Endothelial cell of umbilical vein (primary cell): ENCODE results near the gene SLC10A1. TPM values are rescaled to one million over a fixed set of nuclear protein-coding genes. Genes with fewer than 3 reads are reported as not detected.

Experiments used
- BruUV-seq: library from RNA; stranded (reverse); fragments of 400-500 nt; replicated peaks from 2 replicates; lab custom pipeline; 2021; lab: Mats Ljungman, UMichigan
- CTCF ChIA-PET: fragments of 300-600, 350-600 bp; sonication (Branson Sonifier 250); formaldehyde crosslinking; loops from one replicate; lab custom pipeline; 2021; ENCODE audit warnings: antibody characterized with exemption, inconsistent platforms; lab: Charles Lee
- POLR2A ChIA-PET: fragments of 300-600, 350-600 bp; sonication (Branson Sonifier 250); formaldehyde crosslinking; loops from one replicate; lab custom pipeline; 2021; ENCODE audit warnings: antibody characterized with exemption, inconsistent platforms; lab: Charles Lee
- DNase-seq: peaks from one replicate; pipeline ENCODE4 v3.0.0-alpha.2; 2011; ENCODE audit warnings: low read depth, low spot score
- FAIRE-seq: peaks from 2 replicates; lab custom pipeline; 2011; peaks lifted over from hg19 to GRCh38; lab: Jason Lieb, UNC
- H2AFZ ChIP-seq: 2 replicates; pipeline ENCODE4 v1.6.0; 2012; ENCODE audit warnings: low read depth, low read length, control low read depth, inconsistent platforms
- H3K27ac ChIP-seq: 2 replicates; pipeline ENCODE4 v1.5.1; 2011; ENCODE audit warnings: low read depth, mild to moderate bottlenecking, control low read depth, low read length, moderate library complexity; ENCODE audit not compliant: insufficient read depth
- H3K27me3 ChIP-seq, 2 experiments: 2 replicates each; pipeline versions ENCODE4 v1.6.0 to v1.6.1; 2011; ENCODE audit warnings: low read length in 2 of 2, mixed read lengths in 1 of 2; ENCODE audit not compliant: control insufficient read depth in 2 of 2, insufficient read depth in 2 of 2
- H3K36me3 ChIP-seq, 2 experiments: 2 replicates in 1 of 2; 3 replicates in 1 of 2; pipeline ENCODE4 v1.5.1; 2011; ENCODE audit warnings: low read length in 2 of 2, mild to moderate bottlenecking in 1 of 2, moderate library complexity in 1 of 2; ENCODE audit not compliant: control insufficient read depth in 2 of 2, insufficient read depth in 2 of 2; ENCODE audit errors: extremely low read depth in 1 of 2
- H3K4me1 ChIP-seq: 3 replicates; pipeline ENCODE4 v1.5.1; 2011; ENCODE audit warnings: mild to moderate bottlenecking, low read length; ENCODE audit not compliant: control insufficient read depth, insufficient read depth; ENCODE audit errors: extremely low read depth
- H3K4me2 ChIP-seq: 2 replicates; pipeline ENCODE4 v1.6.1; 2011; ENCODE audit warnings: low read length, control low read depth, mixed read lengths; ENCODE audit not compliant: insufficient read depth
- H3K4me3 ChIP-seq, 3 experiments: fragments of 200-600 bp in 1 of 3; sonication (generic), shearing (Covaris generic) in 1 of 3; replicated peaks in 1 of 3; 2 replicates each; pipeline ENCODE4 v1.5.1; 2011 to 2016; ENCODE audit warnings: control low read depth in 3 of 3, low read length in 3 of 3, mild to moderate bottlenecking in 2 of 3, inconsistent platforms in 1 of 3, low read depth in 1 of 3, moderate library complexity in 1 of 3; ENCODE audit not compliant: insufficient read depth in 1 of 3
- H3K79me2 ChIP-seq: 2 replicates; pipeline ENCODE4 v1.6.0; 2012; ENCODE audit warnings: low read length, inconsistent platforms; ENCODE audit not compliant: control insufficient read depth, insufficient read depth
- H3K9ac ChIP-seq: replicated peaks from 2 replicates; pipeline ENCODE3; 2011; ENCODE audit warnings: low read length, control low read depth; ENCODE audit not compliant: insufficient read depth; ENCODE audit errors: extremely low read depth
- H3K9me1 ChIP-seq: replicated peaks from 3 replicates; pipeline ENCODE4 v1.6.0; 2011; ENCODE audit warnings: mild to moderate bottlenecking, low read length; ENCODE audit not compliant: control insufficient read depth, insufficient read depth; ENCODE audit errors: extremely low read depth
- H3K9me3 ChIP-seq: replicated peaks from 2 replicates; pipeline ENCODE4 v1.5.1; 2012; ENCODE audit warnings: low read length, inconsistent platforms; ENCODE audit not compliant: control insufficient read depth, insufficient read depth
- H4K20me1 ChIP-seq: replicated peaks from 2 replicates; pipeline ENCODE3; 2011; ENCODE audit warnings: mild to moderate bottlenecking, low read length; ENCODE audit not compliant: control insufficient read depth, insufficient read depth; ENCODE audit errors: extremely low read depth
- CTCF ChIP-seq, 2 donors: IDR thresholded peaks; 1 replicate in 1 of 2; 2 replicates in 1 of 2; pipeline ENCODE4 v1.5.1; 2011; ENCODE audit warnings: low read length in 2 of 2, mild to moderate bottlenecking in 2 of 2, moderate library complexity in 2 of 2, control low read depth in 1 of 2, inconsistent platforms in 1 of 2, low read depth in 1 of 2; ENCODE audit not compliant: insufficient read depth in 1 of 2; ENCODE audit errors: extremely low read depth in 1 of 2
- EZH2 ChIP-seq: IDR thresholded peaks from 2 replicates; pipeline ENCODE4 v1.6.1; 2012; ENCODE audit warnings: borderline replicate concordance, low read depth, mild to moderate bottlenecking, moderate library complexity, low read length, inconsistent platforms; ENCODE audit not compliant: severe bottlenecking
- FOS ChIP-seq: IDR thresholded peaks from 2 replicates; pipeline ENCODE4 v1.6.1; 2011; ENCODE audit warnings: mild to moderate bottlenecking, low read length, moderate library complexity, borderline replicate concordance; ENCODE audit not compliant: insufficient read depth
- GATA2 ChIP-seq: IDR thresholded peaks from 2 replicates; pipeline ENCODE4 v1.7.0; 2011; ENCODE audit warnings: low read depth, mild to moderate bottlenecking, moderate library complexity, mixed read lengths, low read length; ENCODE audit not compliant: insufficient read length, insufficient read depth
- JUN ChIP-seq: IDR thresholded peaks from 2 replicates; pipeline ENCODE4 v1.6.1; 2011; ENCODE audit warnings: borderline replicate concordance, low read depth; ENCODE audit not compliant: insufficient read length, insufficient read depth
- MAX ChIP-seq: IDR thresholded peaks from 2 replicates; pipeline ENCODE4 v1.6.1; 2011; ENCODE audit not compliant: insufficient read depth, insufficient read length
- MYC ChIP-seq: IDR thresholded peaks from one replicate; pipeline ENCODE4 v1.6.1; 2011; ENCODE audit warnings: mild to moderate bottlenecking, low read depth, low read length
- POLR2A ChIP-seq: IDR thresholded peaks from 2 replicates; pipeline ENCODE4 v1.6.1; 2012; ENCODE audit warnings: low read depth, mild to moderate bottlenecking, control low read depth, low read length
- POLR2AphosphoS5 ChIP-seq: IDR thresholded peaks from 2 replicates; pipeline ENCODE4 v1.6.1; 2012; ENCODE audit warnings: low read depth, mild to moderate bottlenecking, control low read depth, low read length, moderate library complexity; ENCODE audit not compliant: insufficient read depth
- dilution Hi-C: fragments of 300-500 bp; cut with MboI; formaldehyde crosslinking; loops from one replicate; pipeline ENCODE4 v1.15.0; 2019; ENCODE audit warnings: low sequenced_read_pairs; ENCODE audit not compliant: extremely low pct_ligation_motif_present
- intact Hi-C: fragments of 100-400 bp; cut with micrococcal nuclease; formaldehyde crosslinking; loops from one replicate; pipeline ENCODE4 v1.10.0; 2022
- polyA plus RNA-seq, 4 experiments: library from polyadenylated mRNA; depleted of rRNA in 3 of 4; stranded (reverse) in 3 of 4; unstranded in 1 of 4; fragments of >200 nt; gene quantifications; 2 replicates each; pipeline versions ENCODE4 v1.2.1 to v1.2.3, GENCODE V29; 2011 to 2012; ENCODE audit warnings: missing spikeins in 1 of 4
- total RNA-seq: library from RNA; stranded (reverse); gene quantifications from 2 replicates; pipeline ENCODE4 v1.2.3, GENCODE V29; 2021

Gene SLC10A1
- total and polyA plus RNA-seq, 2 donors (not counting 3 experiments of a cell fraction or from before 2014, with no cell fraction given) = not detected

- ChIA-PET POLR2A (no interaction called here), CTCF (interaction anchor here (1.0 kb wide), 2 partner anchors 39 to 259 kb away, joined by 3 to 5 read pairs; no protein-coding TSS in a partner anchor)
- H3K27ac ChIP-seq = no peak overlapping the region
- H3K4me2 ChIP-seq = peak overlapping the region; percentile 88
- no peak overlapping the region for H2AFZ ChIP-seq
- H3K36me3 ChIP-seq = peaks cover 28 to 41% of the 10 kb centered on the region in 2 experiments
- H3K9me3 ChIP-seq = no peaks in the 10 kb centered on the region
- peaks cover 26% of the 10 kb centered on the region for H3K4me1 ChIP-seq
- peaks cover 48% of the 10 kb centered on the region for H3K79me2 ChIP-seq
- no peaks in the 10 kb centered on the region for H3K9me1 ChIP-seq
- dilution Hi-C loops (no loop called here), intact Hi-C loops (loop anchor here (10.0 kb wide), 1 partner anchor 375 kb away; the partner anchor contains the start of genes ERH and SLC39A9)
- peaks cover 20% of the 10 kb centered on the region for H4K20me1 ChIP-seq
- no peak overlapping the region for H3K9ac ChIP-seq
- no peak for TF ChIP-seq CTCF (IDR thresholded peaks at IDR 0.05; ENCODE audit: extremely low read depth in 1 of 2, insufficient read depth in 1 of 2, low read depth in 1 of 2, low read length in 2 of 2)
- no peak for TF ChIP-seq POLR2AphosphoS5
- FAIRE-seq (no peak), DNase-seq (no peak)
- no TSS peak for BruUV-seq
- H3K4me3 ChIP-seq = no peak overlapping the region
- no peaks in the 10 kb centered on the region for H3K27me3 ChIP-seq
Observed at GRCh38 chr14:69769623-69770022, 27.4 kb downstream of the SLC10A1 start.

DNA sequence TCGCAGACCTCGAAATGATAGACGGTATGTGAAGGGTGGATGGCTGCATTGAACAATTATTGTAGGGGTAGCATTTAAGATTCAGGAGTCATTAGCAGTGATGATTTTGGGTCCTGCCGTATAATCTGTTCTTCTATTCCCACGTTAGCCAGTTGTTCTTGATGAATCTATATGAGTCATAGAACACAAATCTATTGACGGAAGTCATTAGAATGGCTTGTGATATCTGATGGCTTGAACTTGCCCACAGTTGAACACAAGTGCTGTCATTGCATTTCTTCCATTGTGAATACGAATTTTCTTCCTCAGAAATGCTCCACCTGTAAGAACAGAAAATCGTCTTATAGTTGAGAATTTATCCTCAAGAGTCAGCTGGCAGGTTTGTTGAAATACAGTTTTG, 28.2 kb downstream of the SLC10A1 start:
- Histone ChIP-seq H3K4me1 (peaks cover 26% of the 10 kb centered on the region), H3K36me3 (peaks cover 25 to 41% of the 10 kb centered on the region in 2 experiments), H2AFZ (no peak overlapping the region), H3K27me3 (no peaks in the 10 kb centered on the region), H3K4me2 (peak overlapping the region; percentile 88), H3K79me2 (peaks cover 48% of the 10 kb centered on the region), H3K4me3 (peak overlapping the region; percentile 24 to 98 (median 76)), H4K20me1 (peaks cover 20% of the 10 kb centered on the region), H3K9ac (peak overlapping the region; percentile 98), H3K9me3 (no peaks in the 10 kb centered on the region), H3K27ac (peak overlapping the region; percentile 88), H3K9me1 (no peaks in the 10 kb centered on the region)
- dilution Hi-C loops (no loop called here), intact Hi-C loops (loop anchor here (10.0 kb wide), 1 partner anchor 374 kb away; the partner anchor contains the start of genes ERH and SLC39A9)
- FAIRE-seq (peak; percentile 88), DNase-seq (peak; percentile 58)
- TF ChIP-seq EZH2 = no peak
- peak; percentile 37 for TF ChIP-seq FOS
- TF ChIP-seq MYC = no peak
- TF ChIP-seq POLR2AphosphoS5 = no peak
- peak; percentile 63 for TF ChIP-seq GATA2
- peak; percentile 87 for TF ChIP-seq JUN
- no peak for TF ChIP-seq CTCF (IDR thresholded peaks at IDR 0.05; ENCODE audit: extremely low read depth in 1 of 2, insufficient read depth in 1 of 2, low read depth in 1 of 2, low read length in 2 of 2)
- TF ChIP-seq MAX = no peak
- TF ChIP-seq POLR2A = no peak
- no TSS peak for BruUV-seq
- POLR2A ChIA-PET = no interaction called here
- CTCF ChIA-PET = interaction anchor here (0.9 to 4.2 kb wide), 4 partner anchors 9 to 259 kb away, joined by 3 to 23 read pairs (median 3); no protein-coding TSS in a partner anchor
